GM18511 (cell line): ENCODE results near the gene PDE1C.

Experiments used
- ATAC-seq: cut with Tn5 transposase; IDR thresholded peaks from one replicate; pipeline ENCODE4 v1.9.1; 2021; ENCODE audit warnings: mild to moderate bottlenecking, moderate library complexity; ENCODE audit not compliant: unreplicated experiment

The PDE1C gene

DNA sequence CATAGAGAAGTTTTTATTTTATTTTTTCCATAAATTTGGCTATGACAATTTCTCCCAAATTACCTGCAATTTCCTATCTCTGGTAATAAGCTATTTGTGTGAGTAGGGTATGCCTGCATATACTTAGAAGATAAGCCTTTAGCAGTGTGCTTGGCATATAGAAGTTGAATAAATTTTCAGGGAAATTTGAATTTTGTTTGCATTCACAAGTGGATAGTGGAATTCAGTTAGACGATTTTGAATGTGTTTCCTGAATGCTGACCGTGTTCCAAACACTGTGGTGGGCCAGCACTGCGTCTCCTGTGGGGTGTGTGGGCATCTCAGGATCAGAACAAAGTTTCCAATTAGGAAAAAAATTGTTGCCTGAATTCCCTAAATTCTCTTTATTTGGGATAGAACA is 283.9 kb downstream of the PDE1C start:
- no peak for ATAC-seq

GRCh38 chr7:31785101-31785500 is 285.1 kb downstream of the PDE1C start:
- no peak for ATAC-seq

DNA sequence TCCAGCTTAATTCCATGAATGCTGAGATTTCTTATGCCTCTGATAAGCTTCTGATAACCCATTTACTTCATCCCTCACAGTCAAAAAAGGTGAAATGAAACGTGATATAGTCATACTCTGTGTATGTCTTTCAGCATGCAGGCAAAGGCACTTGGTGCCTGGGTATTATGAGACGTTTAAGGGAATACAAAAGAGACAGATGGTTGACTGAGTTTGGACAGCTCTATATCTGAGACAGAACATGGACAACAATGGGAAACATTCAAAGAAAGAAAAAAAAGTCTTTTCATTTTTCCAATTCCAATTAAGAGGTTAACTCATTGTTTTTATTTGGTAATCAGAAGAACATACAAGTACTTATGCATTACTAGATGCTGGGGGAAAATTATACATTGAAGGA is 287.0 kb downstream of the PDE1C start:
- ATAC-seq, result no peak

DNA sequence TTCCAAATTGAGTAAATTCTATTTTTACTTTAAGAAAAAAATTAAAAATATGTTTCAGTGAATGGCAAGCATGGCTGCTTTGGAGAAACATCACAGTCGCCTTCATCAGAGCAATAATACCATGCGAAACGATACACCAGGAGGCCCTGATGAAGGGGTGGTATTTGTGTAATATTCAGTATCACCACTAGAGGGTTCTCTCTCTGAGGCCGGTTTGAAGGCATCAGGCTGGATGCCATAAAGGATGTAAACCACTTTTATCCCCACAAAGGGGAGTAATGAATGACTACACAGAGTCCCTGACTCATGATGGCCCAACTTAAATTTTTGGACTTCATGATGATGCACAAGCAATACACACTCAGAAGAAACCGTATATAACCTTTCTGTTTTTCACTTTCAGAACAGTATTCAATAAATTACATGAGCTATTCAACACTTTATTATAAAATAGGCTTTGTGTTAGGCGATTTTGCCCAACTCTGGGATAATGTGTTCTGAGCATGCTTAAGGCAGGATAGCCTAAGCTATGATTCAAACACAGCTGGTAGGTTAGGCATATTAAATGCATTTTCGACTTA is 287.7 kb downstream of the PDE1C start:
- peak; percentile 96 for ATAC-seq

- no peak for ATAC-seq
These were observed 291.9 kb downstream of the PDE1C start for GRCh38 chr7:31778296-31778695.

DNA sequence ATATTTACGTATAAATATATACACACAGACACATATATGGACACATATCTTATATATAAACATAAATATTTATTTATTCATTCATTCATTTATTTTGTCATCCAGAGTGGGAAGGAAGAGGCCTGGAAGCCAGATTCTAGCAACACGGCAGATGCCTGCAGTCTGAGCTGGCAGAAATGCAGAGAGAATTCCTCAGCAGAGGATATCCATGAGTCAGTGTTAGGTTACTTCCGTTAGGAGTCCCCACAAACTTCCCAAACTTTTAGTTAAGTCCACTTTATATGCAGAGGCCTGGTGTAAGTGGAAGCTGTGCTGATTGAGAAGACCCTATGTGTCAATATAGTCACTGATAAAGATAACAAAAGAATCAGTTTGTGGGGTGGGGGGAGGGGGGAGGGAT is 293.6 kb downstream of the PDE1C start:
- no peak for ATAC-seq

DNA sequence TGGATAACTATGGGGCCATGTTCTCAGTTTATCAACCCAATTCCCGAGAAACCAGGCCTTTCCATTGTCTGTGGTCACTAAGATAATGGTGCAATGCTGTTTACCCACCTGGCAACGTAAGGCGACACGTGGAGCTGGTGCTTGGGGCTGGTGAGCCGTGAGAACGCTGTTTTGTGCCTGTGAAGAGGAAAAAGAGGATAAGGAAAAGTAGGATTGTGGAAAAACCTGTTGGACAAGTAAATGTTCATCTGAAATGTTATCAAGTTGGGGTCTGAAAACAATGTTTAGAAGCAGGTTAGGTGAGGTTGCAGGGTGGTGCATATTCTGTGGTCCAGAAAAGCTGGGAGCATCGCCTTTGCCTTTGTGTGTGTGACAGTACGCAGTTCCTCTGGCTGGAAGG is 294.7 kb downstream of the PDE1C start:
- no peak for ATAC-seq

GRCh38 chr7:31772211-31772610 is 298.0 kb downstream of the PDE1C start:
- ATAC-seq, result no peak

GRCh38 chr7:31767686-31768358 is 302.4 kb downstream of the PDE1C start:
- no peak for ATAC-seq

GRCh38 chr7:31764462-31764861 is 305.7 kb downstream of the PDE1C start:
- ATAC-seq, result no peak

DNA sequence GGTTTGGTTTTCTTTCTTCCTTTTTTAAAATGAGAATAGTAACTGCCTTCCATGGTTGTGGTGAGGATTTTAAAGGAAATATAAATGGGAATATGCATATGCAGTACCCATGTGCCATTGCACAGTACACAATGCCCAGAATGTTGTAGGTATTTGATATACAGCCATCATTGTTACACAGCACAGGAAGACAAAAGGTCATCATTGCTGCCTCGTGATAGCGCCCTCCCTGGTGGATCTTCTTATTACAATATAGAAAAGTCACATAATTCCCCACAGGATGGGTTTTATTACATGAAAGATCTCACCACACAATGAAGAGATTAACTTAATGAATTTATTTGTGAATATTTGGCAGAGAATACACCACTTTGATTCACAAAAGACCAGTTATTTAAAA is 306.7 kb downstream of the PDE1C start:
- no peak for ATAC-seq

- ATAC-seq, result no peak
These were observed 308.6 kb downstream of the PDE1C start for GRCh38 chr7:31761646-31762045.

DNA sequence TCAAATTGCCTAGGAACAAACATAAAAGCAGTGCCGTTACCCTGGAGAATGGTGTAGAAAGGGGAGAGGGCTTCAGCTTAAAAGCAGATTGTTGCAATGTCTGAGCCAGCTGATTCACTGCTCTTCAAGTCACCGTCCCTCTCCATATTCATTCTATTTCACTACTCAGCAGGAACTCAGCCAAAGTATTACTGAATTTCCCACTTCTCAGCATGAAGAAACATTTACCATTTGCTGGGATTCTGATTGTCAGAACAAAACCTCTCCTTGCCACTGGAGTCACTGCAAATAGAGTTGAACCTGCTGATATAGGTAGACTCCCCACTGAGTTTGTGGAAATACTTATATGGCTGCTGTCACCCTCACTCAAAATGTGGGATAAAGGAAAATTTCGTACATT is 311.5 kb downstream of the PDE1C start:
- ATAC-seq, result no peak

GRCh38 chr7:31751726-31752125 is 318.5 kb downstream of the PDE1C start:
- ATAC-seq, result no peak

DNA sequence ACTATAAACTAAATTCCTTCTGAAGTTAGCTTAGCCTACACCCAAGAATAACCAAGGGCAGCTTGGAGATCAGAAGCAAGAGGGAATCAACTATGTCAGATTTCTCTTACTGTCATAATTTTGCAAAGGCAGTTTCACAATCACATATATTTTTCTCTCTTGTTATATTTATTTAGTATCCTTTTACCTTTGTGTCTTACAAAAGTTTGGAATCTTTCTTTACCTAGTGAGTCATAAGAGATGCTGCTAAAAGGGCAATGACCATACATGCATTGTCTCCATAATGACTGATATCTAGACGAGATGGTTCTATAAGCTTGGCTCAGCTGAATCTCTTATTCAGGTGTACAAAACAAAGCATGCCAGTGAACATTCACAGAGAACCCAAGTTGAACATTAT is 322.1 kb downstream of the PDE1C start:
- no peak for ATAC-seq

GRCh38 chr7:31747553-31747952 is 322.7 kb downstream of the PDE1C start:
- no peak for ATAC-seq

GRCh38 chr7:31744294-31744874 is 325.8 kb downstream of the PDE1C start:
- ATAC-seq, result peak; percentile 92

- no peak for ATAC-seq
These were observed 328.4 kb downstream of the PDE1C start for GRCh38 chr7:31741852-31742251.

DNA sequence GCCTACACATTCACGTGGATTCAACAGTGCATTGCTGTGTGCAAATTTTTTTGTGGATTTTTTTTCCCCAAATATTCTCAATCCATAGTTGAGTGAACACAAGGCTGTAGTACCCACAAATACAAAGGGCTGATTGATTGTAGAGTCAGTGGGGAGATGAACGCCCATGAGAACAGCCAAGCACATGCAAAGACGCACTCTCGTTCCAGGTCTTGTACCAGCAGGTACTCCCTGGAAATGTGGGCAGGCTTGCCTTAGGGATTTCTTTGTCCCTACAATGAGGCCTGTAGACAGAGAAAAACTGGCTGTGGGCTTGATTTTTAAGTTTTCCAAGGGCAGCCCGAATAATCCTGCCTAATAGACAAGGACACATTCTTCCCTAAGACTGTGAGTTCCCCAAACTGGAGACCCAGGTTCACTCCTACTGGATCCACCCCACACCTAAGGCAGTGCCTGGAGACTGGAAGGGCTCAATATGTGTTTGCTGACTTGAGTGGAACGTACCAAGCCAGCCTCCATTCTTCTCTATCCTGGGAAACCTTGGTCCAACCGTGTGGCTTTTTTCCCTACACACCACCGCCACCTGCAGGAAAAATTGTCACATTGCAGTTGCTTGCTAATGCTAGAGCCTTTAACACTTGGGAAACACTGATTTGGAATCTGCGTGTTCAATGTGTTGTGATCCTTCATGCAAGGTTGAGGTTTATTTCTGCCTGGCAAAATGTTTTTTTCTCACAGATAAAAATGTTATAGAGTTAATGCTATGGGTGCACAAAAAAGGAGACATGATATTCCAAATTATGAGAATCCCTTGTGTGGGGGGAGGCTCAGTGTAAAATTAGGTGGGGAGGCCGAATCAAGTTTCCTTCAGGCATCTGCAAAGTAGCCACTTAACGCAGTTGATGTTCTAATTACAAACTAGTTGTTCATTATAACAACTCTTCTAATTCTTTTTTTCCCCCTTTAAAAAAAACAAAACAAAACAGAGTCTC is 333.9 kb downstream of the PDE1C start:
- peak; percentile 60 for ATAC-seq

DNA sequence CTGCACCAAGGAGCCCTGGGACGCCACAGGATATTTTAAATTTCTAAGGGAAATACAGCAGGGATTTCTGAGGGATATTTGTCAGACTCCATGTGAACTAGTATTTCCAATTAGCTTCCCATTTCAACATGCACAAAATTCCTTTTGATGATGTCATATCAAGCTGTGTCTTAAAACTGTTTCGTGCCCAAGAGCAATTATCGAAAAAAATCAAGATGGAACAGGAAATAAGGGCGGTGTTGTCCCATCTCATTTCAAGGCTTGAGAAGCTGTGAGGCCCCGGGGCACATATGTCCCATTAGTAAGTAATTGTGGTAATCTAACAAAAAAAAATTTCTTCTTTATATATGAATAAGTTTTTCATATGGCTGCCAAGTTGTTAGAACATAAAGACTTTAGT is 335.8 kb downstream of the PDE1C start:
- no peak for ATAC-seq

- ATAC-seq, result no peak
These were observed 340.9 kb downstream of the PDE1C start for GRCh38 chr7:31729195-31729804.
